Measurements from ENCODE around the gene KLHL22. TPM values are rescaled to one million over a fixed set of nuclear protein-coding genes. Genes with fewer than 3 reads are reported as not detected.

Gene KLHL22
- total and polyA plus RNA-seq, 4 donors, result 2.0 to 20.3 (median 8.7) TPM

DNA sequence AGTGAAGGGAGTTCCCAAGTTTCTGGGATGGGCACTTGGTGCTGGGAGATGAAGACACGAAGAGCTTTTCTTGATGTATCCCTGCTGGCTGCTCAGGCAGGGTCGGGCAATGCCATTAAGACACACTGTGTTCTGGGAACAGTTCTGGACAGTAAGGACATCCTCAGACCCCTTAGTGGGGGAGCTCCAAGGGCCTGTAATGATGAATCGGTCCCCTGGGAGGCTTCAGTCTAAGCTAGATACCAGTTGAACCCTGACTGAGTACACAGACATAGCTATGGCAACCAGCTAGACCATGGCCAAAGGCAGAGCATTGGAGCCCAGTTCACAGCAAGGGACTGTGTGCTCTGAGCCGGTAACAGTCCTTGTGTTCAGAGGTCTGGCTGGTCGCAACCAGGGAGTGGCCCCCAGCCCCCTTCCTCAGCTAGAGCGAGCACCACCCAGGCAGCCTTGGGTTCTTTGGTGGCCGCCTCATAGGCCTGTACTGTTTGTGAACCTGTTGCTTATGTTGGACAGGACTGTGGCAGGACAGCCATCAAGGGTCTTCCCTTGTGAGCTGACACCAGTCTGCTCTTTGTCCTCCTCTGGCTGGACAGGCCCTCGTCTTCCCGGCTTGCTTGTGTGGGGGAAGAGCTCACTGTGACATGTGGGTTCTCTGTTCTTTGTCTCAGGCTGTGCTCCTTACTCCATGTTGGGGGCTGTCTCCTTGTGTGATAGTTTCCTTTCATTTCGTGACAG, 36.8 kb upstream of the KLHL22 start:
- Histone ChIP-seq H3K4me1 (ENCODE audit: control insufficient read depth in 4 of 4, insufficient read depth in 4 of 4, low read length in 3 of 4) (peaks cover 0 to 15% (median 0%) of the 10 kb centered on the region in 4 donors), H3K27ac (ENCODE audit: low read depth in 1 of 2, low read length in 2 of 2) (no peak overlapping the region), H3K9me3 (ENCODE audit: control insufficient read depth in 4 of 4, low read length in 3 of 4) (no peaks in the 10 kb centered on the region), H3K9ac (ENCODE audit: low read depth in 1 of 2, low read length in 2 of 2) (no peak overlapping the region), H3K36me3 (ENCODE audit: control insufficient read depth in 4 of 4, insufficient read depth in 3 of 4, low read depth in 1 of 4, low read length in 3 of 4) (peaks cover 0 to 16% (median 8%) of the 10 kb centered on the region in 4 donors), H3K27me3 (ENCODE audit: control insufficient read depth in 4 of 4, insufficient read depth in 4 of 4, low read length in 3 of 4) (no peaks in the 10 kb centered on the region), H3K4me3 (ENCODE audit: low read depth in 1 of 3, low read length in 3 of 3) (no peak overlapping the region)
- no peak for DNase-seq (ENCODE audit: low spot score)
- 85% methylated on average over 10 of the region's 10 CpGs for WGBS
- TF ChIP-seq NR2F2 (IDR thresholded peaks at IDR 0.05) (no peak), FOXA1 (IDR thresholded peaks at IDR 0.05) (no peak), GABPA (IDR thresholded peaks at IDR 0.05 in 1 of 2, conservative IDR thresholded peaks at IDR 0.05 in 1 of 2) (no peak), FOXA2 (IDR thresholded peaks at IDR 0.05) (no peak), JUND (IDR thresholded peaks at IDR 0.05) (no peak), HNF4G (IDR thresholded peaks at IDR 0.05) (no peak), YY1 (IDR thresholded peaks at IDR 0.05) (no peak), RXRA (IDR thresholded peaks at IDR 0.05) (no peak), EGR1 (IDR thresholded peaks at IDR 0.05; ENCODE audit: low read depth in 2 of 2) (no peak), SP1 (IDR thresholded peaks at IDR 0.05) (no peak), RAD21 (IDR thresholded peaks at IDR 0.05) (no peak), TAF1 (conservative IDR thresholded peaks at IDR 0.05) (no peak), HNF4A (conservative IDR thresholded peaks at IDR 0.05) (no peak)
- TF ChIP-seq, protein P1, sequence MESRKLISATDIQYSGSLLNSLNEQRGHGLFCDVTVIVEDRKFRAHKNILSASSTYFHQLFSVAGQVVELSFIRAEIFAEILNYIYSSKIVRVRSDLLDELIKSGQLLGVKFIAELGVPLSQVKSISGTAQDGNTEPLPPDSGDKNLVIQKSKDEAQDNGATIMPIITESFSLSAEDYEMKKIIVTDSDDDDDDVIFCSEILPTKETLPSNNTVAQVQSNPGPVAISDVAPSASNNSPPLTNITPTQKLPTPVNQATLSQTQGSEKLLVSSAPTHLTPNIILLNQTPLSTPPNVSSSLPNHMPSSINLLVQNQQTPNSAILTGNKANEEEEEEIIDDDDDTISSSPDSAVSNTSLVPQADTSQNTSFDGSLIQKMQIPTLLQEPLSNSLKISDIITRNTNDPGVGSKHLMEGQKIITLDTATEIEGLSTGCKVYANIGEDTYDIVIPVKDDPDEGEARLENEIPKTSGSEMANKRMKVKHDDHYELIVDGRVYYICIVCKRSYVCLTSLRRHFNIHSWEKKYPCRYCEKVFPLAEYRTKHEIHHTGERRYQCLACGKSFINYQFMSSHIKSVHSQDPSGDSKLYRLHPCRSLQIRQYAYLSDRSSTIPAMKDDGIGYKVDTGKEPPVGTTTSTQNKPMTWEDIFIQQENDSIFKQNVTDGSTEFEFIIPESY (IDR thresholded peaks at IDR 0.05), result no peak
- TF ChIP-seq, protein P2, sequence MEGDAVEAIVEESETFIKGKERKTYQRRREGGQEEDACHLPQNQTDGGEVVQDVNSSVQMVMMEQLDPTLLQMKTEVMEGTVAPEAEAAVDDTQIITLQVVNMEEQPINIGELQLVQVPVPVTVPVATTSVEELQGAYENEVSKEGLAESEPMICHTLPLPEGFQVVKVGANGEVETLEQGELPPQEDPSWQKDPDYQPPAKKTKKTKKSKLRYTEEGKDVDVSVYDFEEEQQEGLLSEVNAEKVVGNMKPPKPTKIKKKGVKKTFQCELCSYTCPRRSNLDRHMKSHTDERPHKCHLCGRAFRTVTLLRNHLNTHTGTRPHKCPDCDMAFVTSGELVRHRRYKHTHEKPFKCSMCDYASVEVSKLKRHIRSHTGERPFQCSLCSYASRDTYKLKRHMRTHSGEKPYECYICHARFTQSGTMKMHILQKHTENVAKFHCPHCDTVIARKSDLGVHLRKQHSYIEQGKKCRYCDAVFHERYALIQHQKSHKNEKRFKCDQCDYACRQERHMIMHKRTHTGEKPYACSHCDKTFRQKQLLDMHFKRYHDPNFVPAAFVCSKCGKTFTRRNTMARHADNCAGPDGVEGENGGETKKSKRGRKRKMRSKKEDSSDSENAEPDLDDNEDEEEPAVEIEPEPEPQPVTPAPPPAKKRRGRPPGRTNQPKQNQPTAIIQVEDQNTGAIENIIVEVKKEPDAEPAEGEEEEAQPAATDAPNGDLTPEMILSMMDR (IDR thresholded peaks at IDR 0.05; ENCODE audit: low read depth, low read length, missing input control), result no peak
- TF ChIP-seq, protein P3, sequence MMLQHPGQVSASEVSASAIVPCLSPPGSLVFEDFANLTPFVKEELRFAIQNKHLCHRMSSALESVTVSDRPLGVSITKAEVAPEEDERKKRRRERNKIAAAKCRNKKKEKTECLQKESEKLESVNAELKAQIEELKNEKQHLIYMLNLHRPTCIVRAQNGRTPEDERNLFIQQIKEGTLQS (IDR thresholded peaks at IDR 0.05), result no peak
- TF ChIP-seq, protein P4, sequence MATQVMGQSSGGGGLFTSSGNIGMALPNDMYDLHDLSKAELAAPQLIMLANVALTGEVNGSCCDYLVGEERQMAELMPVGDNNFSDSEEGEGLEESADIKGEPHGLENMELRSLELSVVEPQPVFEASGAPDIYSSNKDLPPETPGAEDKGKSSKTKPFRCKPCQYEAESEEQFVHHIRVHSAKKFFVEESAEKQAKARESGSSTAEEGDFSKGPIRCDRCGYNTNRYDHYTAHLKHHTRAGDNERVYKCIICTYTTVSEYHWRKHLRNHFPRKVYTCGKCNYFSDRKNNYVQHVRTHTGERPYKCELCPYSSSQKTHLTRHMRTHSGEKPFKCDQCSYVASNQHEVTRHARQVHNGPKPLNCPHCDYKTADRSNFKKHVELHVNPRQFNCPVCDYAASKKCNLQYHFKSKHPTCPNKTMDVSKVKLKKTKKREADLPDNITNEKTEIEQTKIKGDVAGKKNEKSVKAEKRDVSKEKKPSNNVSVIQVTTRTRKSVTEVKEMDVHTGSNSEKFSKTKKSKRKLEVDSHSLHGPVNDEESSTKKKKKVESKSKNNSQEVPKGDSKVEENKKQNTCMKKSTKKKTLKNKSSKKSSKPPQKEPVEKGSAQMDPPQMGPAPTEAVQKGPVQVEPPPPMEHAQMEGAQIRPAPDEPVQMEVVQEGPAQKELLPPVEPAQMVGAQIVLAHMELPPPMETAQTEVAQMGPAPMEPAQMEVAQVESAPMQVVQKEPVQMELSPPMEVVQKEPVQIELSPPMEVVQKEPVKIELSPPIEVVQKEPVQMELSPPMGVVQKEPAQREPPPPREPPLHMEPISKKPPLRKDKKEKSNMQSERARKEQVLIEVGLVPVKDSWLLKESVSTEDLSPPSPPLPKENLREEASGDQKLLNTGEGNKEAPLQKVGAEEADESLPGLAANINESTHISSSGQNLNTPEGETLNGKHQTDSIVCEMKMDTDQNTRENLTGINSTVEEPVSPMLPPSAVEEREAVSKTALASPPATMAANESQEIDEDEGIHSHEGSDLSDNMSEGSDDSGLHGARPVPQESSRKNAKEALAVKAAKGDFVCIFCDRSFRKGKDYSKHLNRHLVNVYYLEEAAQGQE (IDR thresholded peaks at IDR 0.05), result no peak
- TF ChIP-seq, protein P5, sequence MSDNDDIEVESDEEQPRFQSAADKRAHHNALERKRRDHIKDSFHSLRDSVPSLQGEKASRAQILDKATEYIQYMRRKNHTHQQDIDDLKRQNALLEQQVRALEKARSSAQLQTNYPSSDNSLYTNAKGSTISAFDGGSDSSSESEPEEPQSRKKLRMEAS (IDR thresholded peaks at IDR 0.05), result no peak

All from liver (tissue), 9 donors.